Right lobe of liver (tissue), 6 donors: ENCODE results near the gene IFI16. TPM values are rescaled to one million over a fixed set of nuclear protein-coding genes. Genes with fewer than 3 reads are reported as not detected.

Source experiments
- ATAC-seq, 4 donors: fragments of 200-7000 bp; cut with Tn5 transposase; one replicate each; pipeline ENCODE4 v1.9.1; 2020; ENCODE audit warnings: mild to moderate bottlenecking in 4 of 4, moderate library complexity in 4 of 4
- DNase-seq, 3 donors: peaks; one replicate each; pipeline ENCODE4 v3.0.0-alpha.2; 2020
- H3K27ac ChIP-seq, 3 donors: fragments of 200-600 bp; one replicate each; pipeline ENCODE4 v1.8.0; 2022
- H3K27me3 ChIP-seq, 2 donors: fragments of 200-600 bp; one replicate each; pipeline ENCODE4 v1.8.0; 2022
- H3K36me3 ChIP-seq, 4 donors: fragments of 200-600 bp; sonication (generic) in 1 of 4; one replicate each; pipeline versions ENCODE4 v1.5.1 to v1.8.0; 2017 to 2022; ENCODE audit warnings: control low read depth in 1 of 4
- H3K4me1 ChIP-seq, 4 donors: fragments of 200-600 bp; sonication (generic) in 1 of 4; one replicate each; pipeline versions ENCODE4 v1.5.1 to v1.8.0; 2017 to 2022; ENCODE audit warnings: control low read depth in 1 of 4
- H3K4me3 ChIP-seq, 3 donors: fragments of 200-600 bp; one replicate each; pipeline ENCODE4 v1.8.0; 2022
- H3K9me3 ChIP-seq, 4 donors: fragments of 200-600 bp; sonication (generic) in 1 of 4; one replicate each; pipeline versions ENCODE4 v1.5.1 to v1.8.0; 2017 to 2022; ENCODE audit warnings: control low read depth in 1 of 4
- CTCF ChIP-seq, 4 donors: fragments of 200-600 bp in 3 of 4; fragments of 450-650 bp in 1 of 4; IDR thresholded peaks; one replicate each; pipeline versions ENCODE4 v1.5.1 to v1.8.0; 2016 to 2022; ENCODE audit warnings: antibody characterized with exemption in 4 of 4, mild to moderate bottlenecking in 2 of 4
- POLR2A ChIP-seq: fragments of 450-650 bp; IDR thresholded peaks from one replicate; pipeline ENCODE4 v1.6.1; 2017; ENCODE audit warnings: antibody characterized with exemption, mild to moderate bottlenecking
- WGBS: methylation state at CpG from one replicate; pipeline ENCODE4 v1.1.6; 2018; ENCODE audit warnings: low coverage, low lambda C conversion rate; ENCODE audit not compliant: insufficient coverage; ENCODE audit errors: missing lambda C conversion rate; 5-methylcytosine and 5-hydroxymethylcytosine counted together
- intact Hi-C, 2 donors: fragments of 100-400 bp; cut with DNase I; formaldehyde crosslinking; loops; one replicate each; pipeline versions ENCODE4 v1.11.2 to v1.14.1; 2022
- total RNA-seq, 6 experiments: library from RNA; depleted of rRNA in 2 of 6; stranded (reverse); fragments of >200 nt in 2 of 6; fragmentation: NEBNext Ultra II Directional in 3 of 6; extraction: Animal tissue kit (Norgen Biotek cat#: 25700) in 3 of 6; gene quantifications; one replicate each; pipeline versions ENCODE4 v1.1.0 to v1.2.4, GENCODE V29; 2016 to 2023
- donor health status: DM: no; HTN: yes; CAD: no.
- donor health status: DM: no; HTN: no; CAD: no.
- donor health status: DM: no; HTN: no; CAD: no.
- donor health status: DM: no; HTN: yes; CAD: no.
- donor health status: DM: no; HTN: yes; CAD: no.

IFI16 gene
- total RNA-seq, 6 experiments from 2014 or later, result 3.3 to 20.3 (median 9.1) TPM

DNA sequence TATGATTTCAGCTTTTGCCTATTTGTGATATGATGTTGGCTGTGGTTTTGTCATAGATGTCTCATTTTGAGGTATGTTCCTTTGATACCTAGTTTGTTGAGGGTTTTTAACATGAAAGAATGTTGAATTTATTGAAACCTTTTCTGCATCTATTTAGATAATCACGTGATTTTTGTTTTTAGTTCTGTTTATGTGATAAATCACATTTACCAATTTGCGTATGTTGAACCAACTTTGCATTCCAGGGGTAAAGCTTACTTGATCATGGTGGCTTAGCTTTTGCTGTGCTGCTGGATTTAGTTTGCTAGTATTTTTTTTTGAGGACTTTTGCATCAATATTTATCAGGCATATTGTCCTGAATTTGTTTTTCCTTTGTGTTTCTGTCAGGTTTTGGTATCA lies 26.5 kb upstream of the IFI16 start:
- Histone ChIP-seq H3K4me1 (no peaks in the 10 kb centered on the region), H3K4me3 (no peak overlapping the region), H3K27me3 (no peaks in the 10 kb centered on the region), H3K36me3 (no peaks in the 10 kb centered on the region), H3K27ac (no peak overlapping the region), H3K9me3 (no peaks in the 10 kb centered on the region)
- ATAC-seq (no peak), DNase-seq (no peak)
- intact Hi-C loops, result no loop called here
- WGBS, result 61% methylated on average over 2 of the region's 2 CpGs
- TF ChIP-seq POLR2A, result no peak
- TF ChIP-seq CTCF (IDR thresholded peaks at IDR 0.05), result no peak

DNA sequence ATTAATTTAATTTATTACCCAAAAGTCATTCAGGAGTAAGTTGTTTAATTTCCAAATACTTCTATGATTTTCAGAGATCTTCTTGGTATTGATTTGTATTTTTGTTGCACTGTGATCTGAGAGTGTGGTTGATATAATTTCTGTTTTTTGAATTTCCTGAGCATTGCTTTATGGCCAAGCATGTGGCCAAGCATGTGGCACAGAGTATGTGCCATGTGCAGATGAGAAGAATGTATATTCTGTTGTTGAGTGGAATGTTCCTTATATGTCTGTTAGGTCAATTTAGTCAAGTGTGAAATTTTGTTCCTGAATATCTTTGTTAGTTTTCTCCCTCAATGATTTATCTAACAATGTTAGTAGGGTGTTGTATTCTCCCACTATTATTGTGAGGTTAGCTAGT lies 25.3 kb upstream of the IFI16 start:
- H3K4me3 ChIP-seq, result no peak overlapping the region
- H3K27ac ChIP-seq, result no peak overlapping the region
- no peaks in the 10 kb centered on the region for H3K4me1 ChIP-seq
- intact Hi-C loops, result no loop called here
- H3K36me3 ChIP-seq, result no peaks in the 10 kb centered on the region
- no peaks in the 10 kb centered on the region for H3K27me3 ChIP-seq
- TF ChIP-seq POLR2A (no peak), CTCF (IDR thresholded peaks at IDR 0.05) (no peak)
- DNase-seq, result no peak
- no peak for ATAC-seq
- no peaks in the 10 kb centered on the region for H3K9me3 ChIP-seq

DNA sequence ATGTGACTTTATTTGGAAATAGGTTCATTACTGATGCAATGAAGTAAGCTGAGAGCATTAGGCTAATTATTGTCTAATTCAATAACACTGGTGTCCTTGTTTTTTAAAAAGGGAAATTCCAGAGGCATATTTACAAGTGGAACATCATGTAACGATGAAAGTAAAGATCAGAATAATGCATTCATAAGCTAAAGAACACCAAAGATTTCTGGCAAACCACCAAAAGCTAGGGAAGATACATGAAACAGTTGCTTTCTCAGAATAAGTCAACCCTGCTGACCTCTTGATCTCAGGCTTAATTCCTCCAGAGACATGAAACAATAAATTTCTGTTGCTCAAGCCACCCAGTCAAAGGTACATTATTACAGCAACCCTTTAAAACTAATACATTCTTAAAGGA lies 20.3 kb upstream of the IFI16 start:
- no peaks in the 10 kb centered on the region for H3K27me3 ChIP-seq
- DNase-seq, result no peak
- H3K4me1 ChIP-seq, result no peaks in the 10 kb centered on the region
- intact Hi-C loops, result no loop called here
- TF ChIP-seq CTCF (IDR thresholded peaks at IDR 0.05) (no peak), POLR2A (no peak)
- WGBS, result 50% methylated on average over 1 of the region's 1 CpG
- H3K36me3 ChIP-seq, result no peaks in the 10 kb centered on the region
- no peak for ATAC-seq
- H3K9me3 ChIP-seq, result no peaks in the 10 kb centered on the region
- no peak overlapping the region for H3K27ac ChIP-seq
- H3K4me3 ChIP-seq, result no peak overlapping the region

DNA sequence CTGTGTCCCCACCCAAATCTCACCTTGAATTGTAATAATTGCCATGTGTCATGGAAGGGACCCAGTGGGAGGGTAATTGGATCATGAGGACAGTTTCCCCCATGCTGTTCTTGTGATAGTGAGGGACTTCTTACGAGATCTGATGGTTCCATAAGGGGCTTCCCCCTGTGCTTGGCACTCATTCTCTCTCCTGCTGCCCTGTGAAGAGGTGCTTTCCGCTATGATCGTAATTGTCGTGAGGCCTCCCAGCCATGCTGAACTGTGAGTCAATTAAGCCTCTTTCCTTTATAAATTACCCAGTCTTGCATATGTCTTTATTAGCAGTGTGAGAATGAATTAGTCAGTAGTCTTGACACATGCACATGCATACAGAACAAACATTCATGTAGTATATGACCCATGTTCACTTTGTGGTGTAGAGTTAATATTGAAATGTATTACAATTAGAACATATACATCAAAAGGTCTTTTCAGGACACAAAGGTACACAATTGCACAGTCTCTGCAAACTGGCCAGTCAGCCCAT lies 16.9 kb upstream of the IFI16 start:
- intact Hi-C loops, result loop anchor here in 1 of 2 donors (10.0 kb wide), 1 partner anchor 788 kb away; no protein-coding TSS in a partner anchor
- Histone ChIP-seq H3K27me3 (no peaks in the 10 kb centered on the region), H3K4me1 (no peaks in the 10 kb centered on the region), H3K36me3 (no peaks in the 10 kb centered on the region), H3K4me3 (no peak overlapping the region), H3K27ac (no peak overlapping the region), H3K9me3 (no peaks in the 10 kb centered on the region)
- ATAC-seq, result no peak
- TF ChIP-seq POLR2A (no peak), CTCF (IDR thresholded peaks at IDR 0.05) (no peak)
- WGBS, result 100% methylated on average over 3 of the region's 4 CpGs
- no peak for DNase-seq

DNA sequence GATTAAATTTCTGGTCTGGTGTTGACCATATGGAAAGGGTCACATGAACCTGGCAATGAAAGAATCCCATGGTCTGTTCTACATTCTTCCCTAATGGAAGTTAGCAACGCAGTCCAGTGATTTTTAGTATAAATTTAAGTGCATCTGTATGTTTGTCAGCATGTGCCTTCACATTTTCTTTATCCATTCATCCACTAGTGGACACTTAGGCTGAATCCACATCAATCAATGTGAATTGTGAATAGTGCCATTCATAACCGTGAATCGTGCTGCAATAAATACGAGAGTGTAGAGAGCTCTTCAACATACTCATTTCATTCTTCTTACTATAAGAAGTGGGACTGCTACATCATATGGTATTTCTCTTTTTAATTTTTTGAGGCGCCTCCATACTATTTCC lies 12.7 kb upstream of the IFI16 start:
- no peak for ATAC-seq
- Histone ChIP-seq H3K4me3 (no peak overlapping the region), H3K9me3 (no peaks in the 10 kb centered on the region), H3K4me1 (peaks cover 0 to 14% (median 0%) of the 10 kb centered on the region in 4 donors), H3K27me3 (no peaks in the 10 kb centered on the region), H3K27ac (no peak overlapping the region), H3K36me3 (no peaks in the 10 kb centered on the region)
- intact Hi-C loops, result loop anchor here in 1 of 2 donors (10.0 kb wide), 1 partner anchor 792 kb away; no protein-coding TSS in a partner anchor
- 52% methylated on average over 5 of the region's 5 CpGs for WGBS
- no peak for TF ChIP-seq POLR2A
- no peak for TF ChIP-seq CTCF (IDR thresholded peaks at IDR 0.05)
- DNase-seq, result no peak
